Activated naive CD4-positive, alpha-beta T cell treated with Interleukin-2 at 50 U/mL for 16 hours (primary cell): Measurements from ENCODE around the gene ACP2.
"Not testable (repeated sequence)": the region's sequence is repeated elsewhere in the genome, so short reads cannot be mapped to it uniquely, and the experiment has no call there.

Experiments
- DNase-seq: peaks from one replicate; pipeline ENCODE4 v3.0.0-alpha.2; 2020

ACP2 gene

DNA sequence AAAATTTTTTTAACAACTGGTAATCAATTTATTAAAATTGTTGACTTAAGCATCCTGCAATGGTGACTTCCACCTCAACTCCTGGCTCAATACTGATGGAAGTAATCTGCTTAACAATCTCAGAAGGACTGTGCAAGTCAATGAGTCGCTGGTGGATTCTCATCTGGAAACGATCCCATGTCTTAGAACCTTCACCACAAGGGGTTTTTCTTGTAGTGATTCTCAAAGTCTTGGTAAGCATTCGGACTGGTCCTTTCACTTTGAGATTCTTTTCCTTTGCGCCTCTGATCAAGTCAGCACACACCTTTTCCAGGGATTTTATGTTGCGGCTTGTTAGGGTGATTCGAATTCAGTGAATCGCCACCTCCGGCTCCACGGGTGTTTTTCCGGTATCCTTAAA lies 57.5 kb downstream of the ACP2 start:
- DNase-seq: not testable (repeated sequence)
